RWPE2 (cell line): ENCODE results near the gene CHST7.

ENCODE experiments used
- ATAC-seq: fragments of 200-7000 bp; cut with Tn5 transposase; 3 replicates; pipeline ENCODE4 v1.9.1; 2021; ENCODE audit warnings: low read depth
- DNase-seq: peaks from one replicate; pipeline ENCODE4 v3.0.0-alpha.2; 2020; ENCODE audit warnings: low spot score
- H3K27ac ChIP-seq: fragments of 450-650 bp; 2 replicates; pipeline ENCODE4 v1.5.1; 2017; ENCODE audit warnings: mild to moderate bottlenecking; ENCODE audit not compliant: poor library complexity, severe bottlenecking
- H3K27me3 ChIP-seq: fragments of 250-450 bp; sonication (Bioruptor Pico); 2 replicates; pipeline ENCODE4 v1.5.1; 2021; ENCODE audit warnings: mild to moderate bottlenecking, moderate library complexity; ENCODE audit not compliant: insufficient read depth, poor library complexity, severe bottlenecking
- H3K36me3 ChIP-seq: fragments of 250-450 bp; sonication (Bioruptor Pico); 2 replicates; pipeline ENCODE4 v1.5.1; 2020; ENCODE audit warnings: low read depth, mild to moderate bottlenecking, moderate library complexity
- H3K4me1 ChIP-seq: fragments of 250-450 bp; sonication (Bioruptor Pico); 2 replicates; pipeline ENCODE4 v1.5.1; 2021; ENCODE audit warnings: mild to moderate bottlenecking, moderate library complexity; ENCODE audit not compliant: insufficient read depth, poor library complexity, severe bottlenecking
- H3K4me3 ChIP-seq: fragments of 250-450 bp; sonication (Bioruptor Pico); 2 replicates; pipeline ENCODE4 v1.5.1; 2021; ENCODE audit warnings: mild to moderate bottlenecking, moderate library complexity; ENCODE audit not compliant: severe bottlenecking
- H3K9me3 ChIP-seq: fragments of 250-450 bp; sonication (Bioruptor Pico); 2 replicates; pipeline ENCODE4 v1.5.1; 2021; ENCODE audit warnings: mild to moderate bottlenecking, moderate library complexity; ENCODE audit not compliant: severe bottlenecking
- TF ChIP-seq, protein P1 (sequence below): fragments of 450-650 bp; IDR thresholded peaks from one replicate; pipeline ENCODE4 v1.5.1; 2017; ENCODE audit warnings: mild to moderate bottlenecking, moderate library complexity; ENCODE audit not compliant: poor library complexity, severe bottlenecking

CHST7 gene

GRCh38 chrX:46647251-46647650, 73.7 kb downstream of the CHST7 start:
- H3K36me3 ChIP-seq = 0 out of 2 replicates have a peak, but pooled peaks cover 2% of the 10 kb centered on the region
- TF ChIP-seq, protein P1, sequence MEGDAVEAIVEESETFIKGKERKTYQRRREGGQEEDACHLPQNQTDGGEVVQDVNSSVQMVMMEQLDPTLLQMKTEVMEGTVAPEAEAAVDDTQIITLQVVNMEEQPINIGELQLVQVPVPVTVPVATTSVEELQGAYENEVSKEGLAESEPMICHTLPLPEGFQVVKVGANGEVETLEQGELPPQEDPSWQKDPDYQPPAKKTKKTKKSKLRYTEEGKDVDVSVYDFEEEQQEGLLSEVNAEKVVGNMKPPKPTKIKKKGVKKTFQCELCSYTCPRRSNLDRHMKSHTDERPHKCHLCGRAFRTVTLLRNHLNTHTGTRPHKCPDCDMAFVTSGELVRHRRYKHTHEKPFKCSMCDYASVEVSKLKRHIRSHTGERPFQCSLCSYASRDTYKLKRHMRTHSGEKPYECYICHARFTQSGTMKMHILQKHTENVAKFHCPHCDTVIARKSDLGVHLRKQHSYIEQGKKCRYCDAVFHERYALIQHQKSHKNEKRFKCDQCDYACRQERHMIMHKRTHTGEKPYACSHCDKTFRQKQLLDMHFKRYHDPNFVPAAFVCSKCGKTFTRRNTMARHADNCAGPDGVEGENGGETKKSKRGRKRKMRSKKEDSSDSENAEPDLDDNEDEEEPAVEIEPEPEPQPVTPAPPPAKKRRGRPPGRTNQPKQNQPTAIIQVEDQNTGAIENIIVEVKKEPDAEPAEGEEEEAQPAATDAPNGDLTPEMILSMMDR = no peak
- DNase-seq (no peak), ATAC-seq (no peak)
- H3K4me3 ChIP-seq = no peak overlapping the region
- no peak overlapping the region for H3K27ac ChIP-seq
- H3K4me1 ChIP-seq = no peaks in the 10 kb centered on the region
- no peaks in the 10 kb centered on the region for H3K9me3 ChIP-seq
- H3K27me3 ChIP-seq = no peaks in the 10 kb centered on the region
